Lower leg skin (tissue), 3 donors: ENCODE data around the gene ELN.

Experiments
- CTCF ChIP-seq, 3 donors: fragments of 450-650 bp; IDR thresholded peaks; one replicate each; pipeline ENCODE4 v1.5.1; 2016; ENCODE audit warnings: antibody characterized with exemption in 3 of 3, mild to moderate bottlenecking in 3 of 3, moderate library complexity in 2 of 3
- POLR2A ChIP-seq, 2 donors: fragments of 450-650 bp; IDR thresholded peaks; one replicate each; pipeline ENCODE4 v1.6.1; 2016 to 2017; ENCODE audit warnings: antibody characterized with exemption in 2 of 2, mild to moderate bottlenecking in 1 of 2, moderate library complexity in 1 of 2

GRCh38 chr7:73999664-74000435 lies 28.1 kb upstream of the ELN start:
- TF ChIP-seq CTCF (IDR thresholded peaks at IDR 0.05): no peak
- no peak for TF ChIP-seq POLR2A (IDR thresholded peaks at IDR 0.05)
